Ishikawa (cell line): Measurements from ENCODE around the gene SLA2.

Experiments
- CEBPB ChIP-seq: IDR thresholded peaks from 2 replicates; pipeline ENCODE4 v1.6.1; 2012
- CREB1 ChIP-seq: IDR thresholded peaks from 2 replicates; pipeline ENCODE4 v1.6.1; 2012; ENCODE audit warnings: low read depth
- EGR1 ChIP-seq: IDR thresholded peaks from 2 replicates; pipeline ENCODE4 v1.6.1; 2012
- EP300 ChIP-seq: IDR thresholded peaks from 2 replicates; pipeline ENCODE4 v1.6.1; 2012; ENCODE audit warnings: borderline replicate concordance
- FOXM1 ChIP-seq: IDR thresholded peaks from 2 replicates; pipeline ENCODE4 v1.6.1; 2012; ENCODE audit warnings: low read depth, borderline replicate concordance
- NFIC ChIP-seq: IDR thresholded peaks from 2 replicates; pipeline ENCODE4 v1.6.1; 2012
- RAD21 ChIP-seq: IDR thresholded peaks from 2 replicates; pipeline ENCODE4 v1.6.1; 2012; ENCODE audit warnings: low read depth
- TAF1 ChIP-seq: IDR thresholded peaks from 2 replicates; pipeline ENCODE4 v1.6.1; 2012; ENCODE audit warnings: low read depth, mild to moderate bottlenecking
- TCF12 ChIP-seq: IDR thresholded peaks from 2 replicates; pipeline ENCODE4 v1.6.1; 2012; ENCODE audit warnings: low read depth
- TEAD4 ChIP-seq: IDR thresholded peaks from 2 replicates; pipeline ENCODE4 v1.6.1; 2012
- YY1 ChIP-seq: IDR thresholded peaks from 2 replicates; pipeline ENCODE4 v1.6.1; 2012; ENCODE audit warnings: low read depth
- ZBTB7A ChIP-seq: IDR thresholded peaks from 2 replicates; pipeline ENCODE4 v1.6.1; 2012; ENCODE audit warnings: low read depth
- TF ChIP-seq, protein P1 (sequence below): IDR thresholded peaks from 2 replicates; pipeline ENCODE4 v1.6.1; 2012; ENCODE audit warnings: low read depth, mild to moderate bottlenecking
- TF ChIP-seq, protein P2 (sequence below): IDR thresholded peaks from 2 replicates; pipeline ENCODE4 v1.6.1; 2012
- TF ChIP-seq, protein P3 (sequence below): IDR thresholded peaks from 2 replicates; pipeline ENCODE4 v1.6.1; 2012

The SLA2 gene

DNA sequence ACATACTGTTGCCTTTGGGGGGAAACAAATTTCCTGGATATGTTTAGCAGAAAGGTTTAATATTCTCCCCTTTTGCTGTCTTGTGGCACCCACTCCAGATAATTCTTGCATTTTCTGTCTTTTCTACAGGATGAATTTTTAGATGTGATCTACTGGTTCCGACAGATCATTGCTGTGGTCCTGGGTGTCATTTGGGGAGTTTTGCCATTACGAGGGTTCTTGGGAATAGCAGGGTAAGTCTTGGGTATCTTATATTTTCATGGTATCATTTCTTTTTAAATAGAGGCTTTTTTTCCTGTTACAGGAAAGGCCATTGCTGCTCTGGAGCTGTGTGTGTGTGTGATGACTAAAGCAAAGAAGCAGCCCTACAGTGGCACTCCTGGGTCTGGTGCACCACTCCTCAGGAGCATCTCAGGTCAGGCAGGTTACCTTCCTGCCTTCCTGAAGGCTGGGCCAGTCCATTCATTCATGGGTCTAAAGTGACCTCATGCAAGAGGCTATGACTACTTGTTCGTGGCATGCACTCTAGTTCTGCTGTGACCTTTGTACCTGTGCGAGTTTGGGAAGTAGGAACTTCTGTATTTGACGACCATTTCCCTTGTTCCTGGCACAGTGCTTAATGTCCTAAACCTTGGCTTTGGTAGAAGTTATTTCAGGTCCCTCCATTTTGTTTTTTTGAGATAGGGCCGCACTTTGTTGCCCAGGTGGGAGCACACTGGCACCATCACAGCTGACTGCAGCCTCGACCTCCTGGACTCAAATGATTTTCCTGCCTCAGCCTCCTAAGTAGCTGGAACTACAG is 38.2 kb downstream of the SLA2 start:
- TF ChIP-seq, protein P1, sequence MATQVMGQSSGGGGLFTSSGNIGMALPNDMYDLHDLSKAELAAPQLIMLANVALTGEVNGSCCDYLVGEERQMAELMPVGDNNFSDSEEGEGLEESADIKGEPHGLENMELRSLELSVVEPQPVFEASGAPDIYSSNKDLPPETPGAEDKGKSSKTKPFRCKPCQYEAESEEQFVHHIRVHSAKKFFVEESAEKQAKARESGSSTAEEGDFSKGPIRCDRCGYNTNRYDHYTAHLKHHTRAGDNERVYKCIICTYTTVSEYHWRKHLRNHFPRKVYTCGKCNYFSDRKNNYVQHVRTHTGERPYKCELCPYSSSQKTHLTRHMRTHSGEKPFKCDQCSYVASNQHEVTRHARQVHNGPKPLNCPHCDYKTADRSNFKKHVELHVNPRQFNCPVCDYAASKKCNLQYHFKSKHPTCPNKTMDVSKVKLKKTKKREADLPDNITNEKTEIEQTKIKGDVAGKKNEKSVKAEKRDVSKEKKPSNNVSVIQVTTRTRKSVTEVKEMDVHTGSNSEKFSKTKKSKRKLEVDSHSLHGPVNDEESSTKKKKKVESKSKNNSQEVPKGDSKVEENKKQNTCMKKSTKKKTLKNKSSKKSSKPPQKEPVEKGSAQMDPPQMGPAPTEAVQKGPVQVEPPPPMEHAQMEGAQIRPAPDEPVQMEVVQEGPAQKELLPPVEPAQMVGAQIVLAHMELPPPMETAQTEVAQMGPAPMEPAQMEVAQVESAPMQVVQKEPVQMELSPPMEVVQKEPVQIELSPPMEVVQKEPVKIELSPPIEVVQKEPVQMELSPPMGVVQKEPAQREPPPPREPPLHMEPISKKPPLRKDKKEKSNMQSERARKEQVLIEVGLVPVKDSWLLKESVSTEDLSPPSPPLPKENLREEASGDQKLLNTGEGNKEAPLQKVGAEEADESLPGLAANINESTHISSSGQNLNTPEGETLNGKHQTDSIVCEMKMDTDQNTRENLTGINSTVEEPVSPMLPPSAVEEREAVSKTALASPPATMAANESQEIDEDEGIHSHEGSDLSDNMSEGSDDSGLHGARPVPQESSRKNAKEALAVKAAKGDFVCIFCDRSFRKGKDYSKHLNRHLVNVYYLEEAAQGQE = no peak
- no peak for TF ChIP-seq EGR1
- TF ChIP-seq TEAD4 = no peak
- TF ChIP-seq TAF1 = no peak
- TF ChIP-seq, protein P2, sequence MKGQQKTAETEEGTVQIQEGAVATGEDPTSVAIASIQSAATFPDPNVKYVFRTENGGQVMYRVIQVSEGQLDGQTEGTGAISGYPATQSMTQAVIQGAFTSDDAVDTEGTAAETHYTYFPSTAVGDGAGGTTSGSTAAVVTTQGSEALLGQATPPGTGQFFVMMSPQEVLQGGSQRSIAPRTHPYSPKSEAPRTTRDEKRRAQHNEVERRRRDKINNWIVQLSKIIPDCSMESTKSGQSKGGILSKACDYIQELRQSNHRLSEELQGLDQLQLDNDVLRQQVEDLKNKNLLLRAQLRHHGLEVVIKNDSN = no peak
- TF ChIP-seq, protein P3, sequence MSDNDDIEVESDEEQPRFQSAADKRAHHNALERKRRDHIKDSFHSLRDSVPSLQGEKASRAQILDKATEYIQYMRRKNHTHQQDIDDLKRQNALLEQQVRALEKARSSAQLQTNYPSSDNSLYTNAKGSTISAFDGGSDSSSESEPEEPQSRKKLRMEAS = no peak
- TF ChIP-seq ZBTB7A = no peak
- TF ChIP-seq FOXM1 = no peak
- no peak for TF ChIP-seq EP300
- no peak for TF ChIP-seq CREB1
- TF ChIP-seq YY1 = no peak
- no peak for TF ChIP-seq RAD21
- TF ChIP-seq NFIC = no peak

DNA sequence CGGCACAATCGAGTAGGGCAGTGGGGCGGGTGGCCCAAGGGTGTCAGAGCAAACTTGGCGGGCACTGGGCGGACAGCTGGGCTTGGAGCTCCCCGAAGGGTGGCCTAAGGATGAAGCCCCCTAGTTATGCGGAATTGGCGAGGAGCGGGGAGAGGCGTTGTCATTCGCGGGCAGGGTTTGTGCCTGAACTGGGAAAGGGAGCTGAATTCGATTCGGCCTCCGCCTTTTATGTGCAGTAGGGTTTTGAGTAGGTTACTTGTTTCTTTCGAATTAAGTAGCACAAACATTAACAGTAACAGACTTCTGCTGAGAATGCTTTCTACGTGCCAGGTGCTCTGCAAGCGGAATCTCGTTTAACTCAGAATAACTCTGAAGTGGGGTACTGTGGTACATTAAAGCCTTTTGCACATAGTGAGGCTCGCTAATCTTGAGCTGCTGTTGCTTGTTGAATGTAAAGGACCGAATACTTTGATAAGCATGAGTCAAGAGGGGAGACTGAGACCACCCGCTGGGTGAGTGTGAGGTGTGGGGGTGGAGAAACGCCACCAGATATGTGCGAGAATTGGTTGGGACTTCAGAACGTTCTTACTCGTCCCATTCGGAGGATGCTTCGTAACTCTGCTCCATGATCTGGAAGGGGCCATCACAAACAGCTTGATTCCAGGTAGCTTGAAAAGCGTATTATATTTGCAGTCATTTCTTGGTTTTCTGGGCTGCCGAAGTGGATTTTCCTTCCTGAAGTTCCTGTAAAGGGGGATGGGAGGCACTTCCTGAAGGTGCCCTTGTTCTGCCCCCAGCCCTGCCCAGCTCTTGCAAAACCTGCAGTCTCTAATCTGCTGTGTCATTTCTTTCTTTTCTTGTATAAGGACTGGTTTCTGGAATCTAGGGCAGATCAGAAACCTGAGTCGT is 39.6 kb downstream of the SLA2 start:
- 0 out of 2 replicates have a peak, but pooled peaks have one; percentile 31 for TF ChIP-seq CEBPB
- TF ChIP-seq, protein P3 = no peak

- TF ChIP-seq, protein P3 = peak; percentile 80
- peak; percentile 67 for TF ChIP-seq TAF1
- TF ChIP-seq FOXM1 = no peak
- peak; percentile 58 for TF ChIP-seq YY1
- TF ChIP-seq CREB1 = peak; percentile 85
- TF ChIP-seq ZBTB7A = peak; percentile 29; the same call in 1 of the 2 replicates
- no peak for TF ChIP-seq EGR1
- TF ChIP-seq, protein P2 = no peak
- peak; percentile 43; the same call in 1 of the 2 replicates for TF ChIP-seq TCF12
- TF ChIP-seq, protein P1 = no peak
- TF ChIP-seq EP300 = 0 out of 2 replicates have a peak, but pooled peaks have one; percentile 26
- peak; percentile 67 for TF ChIP-seq RAD21
These were observed 40.4 kb downstream of the SLA2 start, which contains the start of gene RAB5IF for GRCh38 chr20:36605399-36606157. Gene RAB5IF (plus strand): TSS chr20:36605779. CDS start chr20:36605952, 173 bp downstream.

DNA sequence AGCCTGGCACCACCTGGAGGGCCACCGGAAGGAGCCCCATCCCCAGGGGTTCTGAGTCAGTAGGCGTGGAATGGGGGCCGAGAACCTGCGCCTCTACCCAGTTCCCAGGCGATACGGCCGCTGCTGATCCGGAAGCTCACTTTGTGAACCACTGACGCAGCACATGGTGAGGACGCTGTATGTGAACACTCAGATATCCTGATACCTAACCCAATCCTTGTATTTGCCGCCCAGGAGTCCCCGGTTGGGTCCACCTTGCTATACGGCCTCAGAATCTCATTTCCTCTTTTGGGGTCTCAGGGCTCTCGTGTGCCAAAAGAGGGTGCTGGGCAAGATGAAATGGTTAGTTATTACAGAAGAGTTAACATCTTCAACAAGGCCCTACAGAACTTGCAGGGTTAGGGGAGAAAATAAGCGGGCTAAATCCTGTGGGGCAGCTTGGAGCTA is 41.0 kb downstream of the SLA2 start:
- TF ChIP-seq, protein P2 = no peak
- TF ChIP-seq NFIC (no peak), RAD21 (no peak), CEBPB (no peak), YY1 (no peak), TCF12 (no peak), FOXM1 (no peak), TEAD4 (no peak), EGR1 (no peak), EP300 (no peak)
- TF ChIP-seq, protein P1 = no peak
